GM12875 (cell line): ENCODE results near the gene DAAM2.

ENCODE experiments used
- H3K4me3 ChIP-seq: one replicate; pipeline ENCODE4 v1.5.1; 2011; ENCODE audit warnings: low read depth, low read length, control low read depth
- TF ChIP-seq, protein P1 (sequence below): IDR thresholded peaks from 2 replicates; pipeline ENCODE4 v1.5.1; 2011; ENCODE audit warnings: low read depth, mild to moderate bottlenecking, control low read depth, inconsistent platforms, low read length, moderate library complexity, borderline replicate concordance; ENCODE audit not compliant: insufficient read depth

The DAAM2 gene

DNA sequence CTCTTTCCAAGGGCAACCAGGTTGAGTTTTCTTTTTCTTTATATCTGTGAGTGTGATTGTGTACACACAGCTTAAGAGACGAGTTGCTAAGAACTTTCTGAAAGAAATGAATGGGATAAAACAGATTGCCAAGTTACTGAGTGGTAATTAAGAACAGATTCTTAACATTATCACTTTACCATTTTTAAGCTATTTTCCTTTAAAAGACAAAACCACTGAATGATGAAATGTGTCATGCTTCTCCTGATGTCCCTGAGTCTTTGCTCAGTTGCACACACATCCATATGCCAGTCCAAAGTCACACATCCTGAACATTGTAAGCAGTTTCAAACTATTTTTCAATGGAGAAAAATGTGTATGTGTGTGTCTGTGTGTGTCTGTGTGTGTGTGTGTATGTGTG, 5.5 kb upstream of the DAAM2 start:
- H3K4me3 ChIP-seq: no peak overlapping the region
- TF ChIP-seq, protein P1, sequence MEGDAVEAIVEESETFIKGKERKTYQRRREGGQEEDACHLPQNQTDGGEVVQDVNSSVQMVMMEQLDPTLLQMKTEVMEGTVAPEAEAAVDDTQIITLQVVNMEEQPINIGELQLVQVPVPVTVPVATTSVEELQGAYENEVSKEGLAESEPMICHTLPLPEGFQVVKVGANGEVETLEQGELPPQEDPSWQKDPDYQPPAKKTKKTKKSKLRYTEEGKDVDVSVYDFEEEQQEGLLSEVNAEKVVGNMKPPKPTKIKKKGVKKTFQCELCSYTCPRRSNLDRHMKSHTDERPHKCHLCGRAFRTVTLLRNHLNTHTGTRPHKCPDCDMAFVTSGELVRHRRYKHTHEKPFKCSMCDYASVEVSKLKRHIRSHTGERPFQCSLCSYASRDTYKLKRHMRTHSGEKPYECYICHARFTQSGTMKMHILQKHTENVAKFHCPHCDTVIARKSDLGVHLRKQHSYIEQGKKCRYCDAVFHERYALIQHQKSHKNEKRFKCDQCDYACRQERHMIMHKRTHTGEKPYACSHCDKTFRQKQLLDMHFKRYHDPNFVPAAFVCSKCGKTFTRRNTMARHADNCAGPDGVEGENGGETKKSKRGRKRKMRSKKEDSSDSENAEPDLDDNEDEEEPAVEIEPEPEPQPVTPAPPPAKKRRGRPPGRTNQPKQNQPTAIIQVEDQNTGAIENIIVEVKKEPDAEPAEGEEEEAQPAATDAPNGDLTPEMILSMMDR: no peak

DNA sequence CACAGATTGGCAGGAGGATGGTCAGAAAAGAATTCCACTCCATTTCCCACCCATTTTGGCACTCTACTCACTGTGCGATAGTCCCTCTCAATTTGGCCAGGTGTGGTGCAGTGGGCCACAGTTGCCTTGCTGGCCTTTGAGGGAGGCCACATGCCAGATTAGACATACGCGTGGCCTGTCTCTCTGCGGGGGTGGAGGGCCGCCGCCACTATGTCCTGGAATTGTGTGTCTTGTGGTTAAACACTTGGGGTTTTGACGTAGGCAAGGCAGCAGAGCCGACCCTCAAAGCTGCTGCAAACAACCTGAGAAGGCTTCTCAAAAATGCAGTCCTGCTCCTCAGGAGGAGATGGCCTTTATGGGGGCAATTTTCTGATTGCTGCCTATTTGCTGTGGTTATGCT, 4.9 kb upstream of the DAAM2 start:
- no peak overlapping the region for H3K4me3 ChIP-seq
- TF ChIP-seq, protein P1: no peak

DNA sequence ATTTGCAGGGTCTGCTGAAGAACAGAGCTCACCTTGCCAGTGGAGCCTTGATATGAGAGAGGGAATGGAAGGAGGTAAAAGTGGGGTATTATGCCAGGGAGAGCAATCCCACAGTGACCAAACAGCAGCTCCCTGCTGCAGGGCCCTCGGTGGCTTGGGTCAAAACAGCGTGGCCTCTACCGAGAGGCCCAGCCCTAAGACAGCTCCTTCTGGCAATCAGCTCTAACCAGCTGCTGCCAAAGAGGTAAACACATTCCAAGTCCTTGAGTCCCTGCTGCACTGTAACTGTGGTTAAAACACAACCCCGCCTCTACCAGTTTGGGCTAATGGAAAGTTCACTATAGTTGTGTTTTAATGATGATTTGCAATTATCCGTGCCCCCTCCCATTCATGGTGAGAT, 1.4 kb upstream of the DAAM2 start:
- no peak overlapping the region for H3K4me3 ChIP-seq
- TF ChIP-seq, protein P1: no peak

DNA sequence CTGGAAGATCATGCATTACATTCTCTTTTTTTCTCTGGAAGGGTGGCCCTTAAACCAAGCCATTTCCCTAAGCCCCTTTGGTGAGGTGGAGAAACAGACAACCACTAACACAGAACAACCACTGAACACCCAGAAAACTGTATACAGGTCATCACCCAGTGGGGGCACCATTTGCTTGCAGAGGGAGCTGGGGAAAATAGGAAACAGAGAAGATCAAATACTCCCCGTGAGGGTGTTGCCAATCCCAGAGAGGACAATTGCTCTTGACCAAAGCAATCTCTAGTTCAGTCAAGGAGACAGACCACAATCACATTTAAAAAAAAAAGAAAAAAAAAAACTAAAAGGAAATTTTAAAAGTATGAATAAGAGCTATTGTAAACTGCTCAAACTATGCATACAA, 865 bp upstream of the DAAM2 start:
- H3K4me3 ChIP-seq: no peak overlapping the region
- TF ChIP-seq, protein P1: no peak

DNA sequence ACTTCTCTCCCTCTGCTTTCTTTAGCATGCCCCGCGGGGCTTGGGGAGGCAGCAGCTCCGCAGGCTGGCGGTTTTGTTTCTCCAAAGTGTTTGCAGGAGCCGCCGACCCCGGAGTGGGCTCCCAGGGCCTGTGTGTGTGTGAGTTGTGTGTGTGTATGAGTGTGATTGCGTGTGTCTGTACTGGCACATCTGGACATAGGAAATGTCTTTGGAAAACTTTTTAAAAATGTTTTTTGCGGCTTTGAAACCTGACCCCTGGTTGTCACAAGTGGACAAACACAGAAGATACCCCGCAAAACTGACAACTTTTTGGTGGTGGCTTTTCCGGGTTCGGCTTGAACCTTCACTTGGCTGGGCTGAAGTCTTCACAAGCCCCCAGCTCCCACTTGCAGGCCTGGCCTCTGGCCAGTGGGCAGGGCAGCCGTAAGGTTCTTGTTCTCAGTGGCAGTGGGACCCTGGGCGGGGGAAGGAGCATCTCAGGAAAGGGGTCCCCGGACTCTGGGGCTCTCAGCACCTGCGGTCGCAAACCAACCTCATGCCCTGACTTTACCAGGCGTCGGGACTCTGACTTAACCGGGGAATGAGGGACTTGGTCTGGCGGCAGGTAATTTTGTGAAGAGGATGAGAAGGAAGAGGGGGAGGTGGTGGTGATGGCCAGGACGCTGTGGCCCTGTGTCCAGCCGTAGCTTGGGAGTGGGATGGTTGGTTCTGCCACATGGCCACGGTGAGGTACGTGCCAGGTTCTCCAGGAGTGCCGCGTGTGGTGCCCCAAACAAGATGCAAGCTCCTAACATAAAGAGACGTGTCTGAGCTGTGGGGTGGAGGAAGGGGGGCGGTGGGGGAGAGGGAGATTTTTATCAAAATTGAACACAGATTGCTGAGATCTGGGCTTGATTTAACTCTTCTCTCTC, 619 bp downstream of the DAAM2 start:
- no peak overlapping the region for H3K4me3 ChIP-seq
- TF ChIP-seq, protein P1: no peak

DNA sequence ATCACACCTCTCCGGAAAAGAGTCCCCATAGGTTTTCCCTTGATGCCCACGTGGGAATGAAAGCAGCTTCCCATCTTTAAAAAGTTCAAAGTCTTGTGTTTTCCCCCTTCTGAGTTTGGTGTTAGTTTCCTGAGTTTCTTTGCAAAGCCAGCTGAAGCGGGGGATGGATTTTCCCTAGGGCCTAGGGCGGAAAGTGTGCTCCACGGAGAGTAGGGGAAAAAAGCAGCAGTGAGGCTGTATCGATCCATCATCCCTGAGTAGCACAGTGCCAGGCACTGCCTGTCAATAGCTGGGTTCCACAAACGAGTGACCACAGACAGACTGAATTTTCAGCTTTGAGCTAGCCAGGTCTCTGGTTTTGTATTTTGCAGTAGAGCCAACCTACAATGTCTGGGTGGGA, 1.3 kb downstream of the DAAM2 start:
- no peak overlapping the region for H3K4me3 ChIP-seq

More for the DNA sequence above, 1.3 kb downstream of the DAAM2 start:
- TF ChIP-seq, protein P1: no peak
